Neural progenitor cell (in vitro differentiated cells): ENCODE data around the gene DYNLT3.

Source experiments
- CTCF ChIP-seq: fragments of 200-600 bp; sonication (generic); IDR thresholded peaks from 2 replicates; pipeline ENCODE4 v1.5.1; 2017; ENCODE audit warnings: antibody characterized with exemption, mild to moderate bottlenecking
- EZH2 ChIP-seq: fragments of 200-600 bp; sonication (generic); IDR thresholded peaks from 2 replicates; pipeline ENCODE4 v1.6.1; 2017; ENCODE audit warnings: antibody characterized with exemption, mild to moderate bottlenecking, moderate library complexity

DNA sequence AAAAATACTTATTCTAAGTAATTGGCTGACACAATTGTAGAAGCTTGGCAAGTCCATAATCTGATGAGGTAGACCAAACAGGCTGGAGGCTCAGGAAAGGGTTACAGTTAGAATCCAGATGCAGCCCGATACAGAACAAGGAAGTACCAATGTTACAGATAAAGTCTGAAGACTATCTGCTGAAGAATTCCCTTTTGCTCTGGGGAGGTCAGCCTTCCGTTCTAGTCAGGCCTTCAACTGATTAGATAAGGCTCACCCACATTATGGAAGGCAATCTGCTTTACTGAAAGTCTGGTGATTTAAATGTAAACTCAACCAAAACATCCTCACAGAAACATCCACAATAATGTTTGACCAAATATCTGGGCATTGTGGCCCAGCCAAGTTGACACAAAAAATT lies 7.4 kb upstream of the DYNLT3 start:
- no peak for TF ChIP-seq CTCF
- no peak for TF ChIP-seq EZH2
